Mammary epithelial cell (primary cell): ENCODE measurements around the gene SPTB.

Experiments used
- CTCF ChIP-seq, 2 donors: IDR thresholded peaks in 1 of 2; conservative IDR thresholded peaks in 1 of 2; 2 replicates each; pipeline ENCODE4 v1.5.1; 2011 to 2012; ENCODE audit warnings: inconsistent platforms in 2 of 2, low read length in 2 of 2, mild to moderate bottlenecking in 2 of 2, control low read depth in 1 of 2, low read depth in 1 of 2; ENCODE audit not compliant: insufficient read depth in 1 of 2; ENCODE audit errors: extremely low read depth in 1 of 2
- EZH2 ChIP-seq: IDR thresholded peaks from 2 replicates; pipeline ENCODE4 v1.6.1; 2012; ENCODE audit warnings: low read length, inconsistent platforms, borderline replicate concordance

GRCh38 chr14:64757601-64758000, 122.1 kb downstream of the SPTB start:
- TF ChIP-seq CTCF (conservative IDR thresholded peaks at IDR 0.05 in 1 of 2, IDR thresholded peaks at IDR 0.05 in 1 of 2; ENCODE audit: extremely low read depth in 1 of 2, insufficient read depth in 1 of 2, low read depth in 1 of 2, low read length in 2 of 2) (no peak), EZH2 (no peak)
